Measurements from ENCODE around the gene PTPRG. TPM values are rescaled to one million over a fixed set of nuclear protein-coding genes. Genes with fewer than 3 reads are reported as not detected.

Gene PTPRG
- total and polyA plus RNA-seq, 12 donors = 6.3 to 119 (median 72.2) TPM

GRCh38 chr3:61665121-61665520 lies 103.8 kb downstream of the PTPRG start:
- H3K9me3 ChIP-seq (replicated peaks in 1 of 3) = no peaks in the 10 kb centered on the region
- no peak for DNase-seq
- intact Hi-C loops (cut with DNase I) = no loop called here
- no peaks in the 10 kb centered on the region for H3K4me1 ChIP-seq (replicated peaks in 1 of 2)
- H3K27ac ChIP-seq = no peak overlapping the region
- no peaks in the 10 kb centered on the region for H3K27me3 ChIP-seq
- H3K4me3 ChIP-seq = no peak overlapping the region
- H3K36me3 ChIP-seq (replicated peaks in 1 of 2) = no peaks in the 10 kb centered on the region
- TF ChIP-seq CTCF (IDR thresholded peaks at IDR 0.05) = no peak
- no peak for TF ChIP-seq POLR2A (IDR thresholded peaks at IDR 0.05)
- WGBS, 4 donors = 68 to 88% (median 78%) methylated on average over 3 of the region's 3 CpGs

- 68 to 82% (median 80%) methylated on average over 5 of the region's 5 CpGs for WGBS, 4 donors
- H3K27ac ChIP-seq = no peak overlapping the region
- no peak for DNase-seq
- H3K4me1 ChIP-seq (replicated peaks in 1 of 2) = no peaks in the 10 kb centered on the region
- no peaks in the 10 kb centered on the region for H3K36me3 ChIP-seq (replicated peaks in 1 of 2)
- H3K4me3 ChIP-seq = no peak overlapping the region
- no peak for TF ChIP-seq CTCF (IDR thresholded peaks at IDR 0.05)
- no peak for TF ChIP-seq POLR2A (IDR thresholded peaks at IDR 0.05)
- H3K9me3 ChIP-seq (replicated peaks in 1 of 3) = no peaks in the 10 kb centered on the region
- intact Hi-C loops (cut with DNase I) = no loop called here
- H3K27me3 ChIP-seq = no peaks in the 10 kb centered on the region
Observed at GRCh38 chr3:61665987-61666386, 104.6 kb downstream of the PTPRG start.

GRCh38 chr3:61666615-61667330 lies 105.4 kb downstream of the PTPRG start:
- H3K36me3 ChIP-seq (replicated peaks in 1 of 2) = no peaks in the 10 kb centered on the region
- H3K27me3 ChIP-seq = no peaks in the 10 kb centered on the region
- intact Hi-C loops (cut with DNase I) = no loop called here
- no peak overlapping the region for H3K4me3 ChIP-seq
- no peak for DNase-seq
- TF ChIP-seq POLR2A (IDR thresholded peaks at IDR 0.05) (no peak), CTCF (IDR thresholded peaks at IDR 0.05) (no peak)
- 85 to 93% (median 89%) methylated on average over 6 of the region's 6 CpGs for WGBS, 4 donors
- H3K4me1 ChIP-seq (replicated peaks in 1 of 2) = no peaks in the 10 kb centered on the region
- no peak overlapping the region for H3K27ac ChIP-seq
- no peaks in the 10 kb centered on the region for H3K9me3 ChIP-seq (replicated peaks in 1 of 3)

- TF ChIP-seq CTCF (IDR thresholded peaks at IDR 0.05) (no peak), POLR2A (IDR thresholded peaks at IDR 0.05) (no peak)
- no peak overlapping the region for H3K27ac ChIP-seq
- H3K9me3 ChIP-seq (replicated peaks in 1 of 3) = no peaks in the 10 kb centered on the region
- H3K36me3 ChIP-seq (replicated peaks in 1 of 2) = no peaks in the 10 kb centered on the region
- H3K27me3 ChIP-seq = no peaks in the 10 kb centered on the region
- intact Hi-C loops (cut with DNase I) = no loop called here
- WGBS, 4 donors = 83 to 89% (median 86%) methylated on average over 6 of the region's 6 CpGs
- DNase-seq = no peak
- H3K4me3 ChIP-seq = no peak overlapping the region
- H3K4me1 ChIP-seq (replicated peaks in 1 of 2) = no peaks in the 10 kb centered on the region
Observed at GRCh38 chr3:61667383-61667782, 106.0 kb downstream of the PTPRG start.

Data from adrenal gland (tissue), 12 donors.